ENCODE measurements around the gene GNB5. TPM values are rescaled to one million over a fixed set of nuclear protein-coding genes. Genes with fewer than 3 reads are reported as not detected.

The GNB5 gene
- polyA plus RNA-seq, 10 donors: 4.2 to 9.9 (median 6.8) TPM

DNA sequence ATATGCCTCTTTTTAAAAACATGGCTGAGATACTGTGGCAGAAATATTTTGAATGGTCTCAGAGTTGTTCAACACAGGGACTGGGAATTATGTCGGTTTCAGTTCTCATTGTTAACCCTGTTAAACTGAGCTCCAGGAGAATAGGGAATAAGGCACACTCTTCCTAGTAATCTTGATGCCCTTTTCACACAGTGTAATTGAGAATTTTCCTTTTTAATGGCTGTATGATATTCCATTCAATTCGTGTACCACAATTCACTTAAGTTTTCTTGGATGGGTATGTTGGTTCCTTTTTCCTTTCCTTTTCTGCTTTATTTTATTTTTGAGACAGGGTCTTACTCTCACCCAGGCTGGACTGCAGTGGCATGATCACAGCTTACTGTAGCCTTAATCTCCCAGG is 44.9 kb downstream of the GNB5 start:
- no peak for DNase-seq

DNA sequence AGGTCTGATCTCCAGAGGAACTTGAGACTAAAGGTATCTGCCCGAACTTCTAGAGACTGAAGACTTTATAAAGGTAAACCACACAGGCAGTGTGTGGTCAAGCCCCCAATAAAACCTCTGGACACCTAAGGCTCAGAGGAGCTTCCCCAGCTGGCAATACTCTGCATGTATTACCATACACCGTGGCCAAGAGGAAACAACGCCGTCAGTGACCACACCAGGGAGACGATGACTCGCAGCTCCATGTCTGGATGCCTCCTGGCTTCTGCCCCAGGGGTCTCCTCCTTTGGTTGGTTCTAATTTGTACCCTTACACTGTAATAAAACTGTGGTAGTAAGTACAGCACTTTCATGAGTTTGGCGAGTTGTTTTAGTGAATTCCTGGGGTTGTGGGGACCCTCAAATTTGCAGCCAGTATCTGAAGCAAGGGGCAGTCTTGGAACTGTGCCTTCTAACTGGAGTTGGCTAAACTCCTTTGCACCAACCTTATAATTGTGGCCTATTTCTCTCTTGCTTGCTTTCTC is 46.5 kb downstream of the GNB5 start:
- no peak for DNase-seq

DNA sequence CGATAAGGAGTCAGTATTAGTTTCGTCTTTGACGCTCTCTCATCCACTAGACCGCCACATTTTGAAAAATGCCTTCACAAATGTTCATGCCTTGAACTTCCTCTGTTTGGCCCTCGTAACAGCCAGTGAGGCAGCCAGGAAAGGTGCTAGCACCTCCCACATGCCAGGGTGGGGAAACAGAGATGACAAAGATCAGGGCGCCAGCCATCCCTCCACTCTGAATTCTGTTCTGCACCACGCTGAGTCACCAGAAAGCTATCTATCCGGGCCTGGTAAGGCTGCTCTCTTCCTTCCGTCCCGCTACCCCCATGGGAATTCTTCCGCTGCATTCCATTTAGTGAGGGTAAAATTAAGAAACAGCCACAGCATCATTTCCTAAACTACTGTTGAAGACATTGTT is 47.3 kb downstream of the GNB5 start:
- peak in 1 of 3 donors; percentile 85 for DNase-seq

DNA sequence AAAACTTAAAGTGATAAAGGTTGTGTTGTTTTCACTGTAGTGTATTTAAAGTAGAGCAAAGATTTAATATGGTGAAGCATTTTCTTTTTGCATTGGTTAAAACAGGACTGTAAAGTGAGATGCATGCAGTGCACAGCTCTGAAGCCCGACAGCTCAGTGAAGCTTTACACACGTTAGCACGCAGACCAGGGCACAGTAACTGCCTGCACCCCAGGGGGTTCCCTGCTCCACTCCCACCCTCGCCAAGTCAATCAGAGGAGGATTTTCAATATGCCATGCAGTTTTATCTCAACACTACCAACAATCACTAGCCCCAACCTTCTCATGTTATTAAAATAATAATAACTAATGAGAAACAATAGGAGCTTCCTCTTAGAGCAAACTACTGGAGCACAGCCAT is 50.5 kb downstream of the GNB5 start:
- no peak for DNase-seq

DNA sequence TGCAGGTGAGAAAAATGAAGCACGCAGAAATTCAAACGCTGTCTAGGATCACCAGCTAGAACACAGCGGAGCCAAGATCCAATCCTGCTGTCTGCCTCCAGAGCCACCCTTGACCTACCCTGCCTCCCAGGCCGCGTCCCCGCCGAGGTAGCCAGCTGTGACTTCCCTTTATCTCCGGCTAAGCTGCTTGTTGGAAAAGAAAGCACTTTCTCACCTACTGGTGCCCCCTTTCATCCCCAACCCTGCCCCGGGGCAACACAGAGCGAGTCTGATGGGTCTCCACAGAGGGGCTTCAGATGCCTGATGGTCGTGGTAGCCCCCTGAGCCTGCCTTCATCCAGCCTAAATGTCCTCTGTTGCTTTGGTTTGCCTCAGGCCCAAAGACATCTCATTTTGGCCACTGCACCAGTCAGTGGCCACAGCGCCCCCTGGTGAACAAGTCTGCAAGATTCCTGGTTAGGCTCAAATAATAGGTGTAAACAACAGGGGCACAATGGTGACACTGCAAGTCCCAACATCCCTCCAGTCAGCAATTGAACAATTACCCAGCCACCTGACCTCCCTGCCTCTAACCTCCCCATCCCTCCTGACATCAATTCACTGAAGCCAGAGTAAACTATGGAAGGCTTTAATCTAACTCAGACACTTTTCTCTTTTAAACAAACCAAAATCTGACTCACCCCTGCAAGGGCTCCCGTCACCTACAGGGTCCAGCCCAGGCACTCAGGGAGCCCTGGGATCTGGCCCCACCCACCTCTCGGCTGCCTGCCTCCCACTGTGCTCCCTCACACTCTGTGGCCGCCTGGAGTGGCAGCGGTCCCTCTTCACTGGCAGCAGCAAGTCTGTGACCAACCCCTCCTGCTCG is 51.4 kb downstream of the GNB5 start:
- peak; percentile 47 to 76 (median 67) for DNase-seq

DNA sequence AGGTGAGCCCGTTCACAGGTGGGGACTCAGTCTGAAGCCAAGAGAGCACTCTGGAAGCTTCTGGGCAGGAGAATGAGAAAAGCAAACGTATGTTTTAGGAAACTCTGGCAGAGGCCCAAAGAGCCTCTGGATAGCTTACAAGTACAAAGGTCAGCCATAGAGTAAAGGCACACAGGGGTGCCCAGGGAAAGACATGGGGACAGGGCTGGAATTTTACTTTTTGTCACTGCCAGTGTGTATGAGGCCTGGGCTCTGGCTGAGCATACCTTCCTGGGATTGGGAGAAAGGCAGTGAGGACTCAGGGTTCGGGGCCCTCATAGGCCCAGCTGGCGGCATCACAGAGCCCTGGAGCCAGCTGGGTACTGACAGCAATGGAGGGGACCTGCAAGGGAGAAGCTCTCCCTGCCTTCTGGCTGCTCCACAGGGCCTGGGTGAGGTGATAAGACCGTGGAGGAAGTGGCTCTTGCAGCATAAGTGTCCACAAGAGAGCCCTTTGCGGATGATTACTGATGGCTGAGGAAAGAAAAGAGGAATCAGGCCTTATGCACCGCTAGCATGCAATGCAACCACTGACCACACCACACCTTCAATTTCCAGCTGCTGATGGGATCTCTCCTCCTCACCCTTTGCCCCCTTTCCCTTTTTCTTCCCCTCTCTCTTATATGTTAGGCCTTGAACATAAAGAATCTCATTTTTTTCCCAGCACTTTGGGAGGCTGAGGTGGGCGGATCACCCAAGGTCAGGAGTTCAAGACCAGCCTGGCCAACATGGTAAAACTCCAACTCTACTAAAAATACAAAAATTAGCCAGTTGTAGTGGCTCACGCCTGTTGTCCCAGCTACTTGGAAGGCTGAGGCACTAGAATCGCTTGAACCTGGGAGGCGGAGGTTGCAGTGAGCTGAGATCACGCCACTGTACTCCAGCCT is 53.5 kb downstream of the GNB5 start:
- peak in 1 of 3 donors; percentile 31 for DNase-seq

DNA sequence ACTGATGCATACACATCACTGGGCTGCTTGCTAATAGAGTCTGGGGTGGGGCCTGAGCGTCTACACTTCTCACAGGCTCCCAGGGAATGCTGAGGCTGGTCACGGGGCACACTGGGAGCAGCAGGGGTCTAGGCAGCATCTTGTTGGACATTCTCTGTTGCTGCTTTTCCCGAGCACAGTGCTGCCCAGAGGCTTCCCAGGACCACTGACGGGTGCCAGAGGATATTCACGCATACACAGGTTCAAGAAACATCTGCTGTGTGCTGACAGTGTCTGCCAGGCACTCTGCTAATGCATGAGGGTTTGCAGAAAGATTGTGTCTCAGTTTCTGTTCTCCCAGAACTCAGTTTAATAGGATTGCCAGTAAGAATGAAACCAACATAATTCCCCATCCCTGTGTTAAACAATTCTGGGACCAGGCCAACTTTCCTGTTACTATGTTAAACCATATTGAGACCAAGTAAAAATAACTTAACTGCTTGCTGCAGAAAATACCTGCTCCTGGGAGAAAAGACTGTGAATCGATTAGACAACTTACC is 54.7 kb downstream of the GNB5 start:
- peak in 2 of 3 donors; percentile 58 to 72 for DNase-seq

DNA sequence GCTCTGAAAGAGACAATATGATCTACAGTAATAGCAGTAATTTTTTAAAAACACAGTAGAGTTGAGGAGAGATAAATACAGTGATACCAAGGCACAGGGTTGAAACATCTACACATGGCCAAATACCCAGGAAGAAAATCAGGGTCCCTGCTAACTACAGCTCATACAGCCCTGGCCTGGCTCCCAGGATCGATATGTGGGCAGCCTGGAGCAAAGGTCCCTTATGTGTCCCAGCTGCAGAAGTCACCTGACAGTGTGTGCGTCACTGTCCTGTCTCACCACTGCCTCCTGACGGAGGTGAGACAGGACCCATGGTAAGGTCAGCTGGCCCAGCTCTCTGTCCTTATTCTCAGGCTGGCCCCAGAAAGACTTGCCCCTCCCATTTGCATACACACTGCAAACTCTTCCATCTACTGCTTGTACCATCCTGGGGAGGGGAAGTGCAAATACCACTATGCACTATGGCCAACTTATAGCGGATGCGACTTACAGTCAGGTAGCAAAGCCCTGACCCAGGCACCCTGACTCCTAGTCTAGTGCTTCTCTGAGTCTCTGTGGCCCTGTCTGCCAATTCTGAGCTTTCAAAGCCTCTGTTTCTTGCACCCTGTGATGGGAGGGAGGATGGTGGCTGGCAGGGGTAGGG is 56.6 kb downstream of the GNB5 start:
- DNase-seq: no peak

DNA sequence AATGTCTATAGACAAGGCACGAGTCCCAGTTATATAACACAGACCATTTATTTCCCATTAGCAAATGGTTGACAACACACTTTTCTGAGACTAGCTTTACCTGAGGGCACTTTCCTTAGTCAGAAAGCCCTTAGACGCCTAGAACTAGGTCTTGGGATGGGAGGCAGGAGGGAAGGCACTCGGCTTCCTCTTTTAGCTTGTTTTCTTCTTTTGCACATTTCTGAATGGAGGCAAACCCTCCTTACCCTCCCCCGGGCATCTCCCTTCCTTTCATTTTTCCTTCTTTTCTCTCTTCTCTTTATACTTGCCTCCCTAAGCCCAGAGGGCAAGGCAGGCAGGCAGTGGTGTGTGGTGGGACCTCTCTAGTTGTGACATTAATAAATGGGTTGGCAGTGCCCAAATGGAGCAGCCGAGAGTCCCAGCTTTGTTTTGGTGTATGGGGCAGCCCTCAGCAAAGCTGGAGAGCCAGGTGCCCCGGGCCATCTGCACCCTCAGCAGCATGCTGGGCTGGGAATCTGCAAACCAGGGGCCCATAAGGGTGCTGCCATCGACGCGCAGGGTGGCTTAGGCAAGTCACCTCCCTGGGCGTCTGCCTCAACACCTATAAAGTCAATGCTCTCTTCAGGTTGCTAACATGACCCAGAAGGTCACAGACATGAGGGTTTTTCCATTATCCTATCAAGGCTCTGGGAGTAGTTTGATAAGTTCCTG is 57.5 kb downstream of the GNB5 start:
- DNase-seq: no peak

DNA sequence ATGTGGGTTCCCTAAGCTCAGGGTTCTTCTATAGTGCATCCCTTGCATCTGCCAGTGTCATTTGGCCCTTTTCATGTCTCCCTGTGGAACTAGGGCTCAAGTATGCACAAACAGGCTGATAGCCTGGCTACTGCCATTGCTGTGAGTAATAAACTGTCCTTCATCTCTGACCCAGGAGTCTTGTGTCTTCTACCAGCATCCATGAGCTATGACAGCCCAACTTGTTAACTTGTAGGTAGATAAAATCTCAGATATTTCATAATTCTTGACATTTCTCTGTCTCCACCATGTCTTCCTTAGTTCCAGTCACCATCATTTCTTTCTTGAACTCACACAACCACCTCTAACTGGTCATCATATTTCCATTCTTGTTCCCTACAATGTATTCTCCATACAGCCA is 59.1 kb downstream of the GNB5 start:
- no peak for DNase-seq

DNA sequence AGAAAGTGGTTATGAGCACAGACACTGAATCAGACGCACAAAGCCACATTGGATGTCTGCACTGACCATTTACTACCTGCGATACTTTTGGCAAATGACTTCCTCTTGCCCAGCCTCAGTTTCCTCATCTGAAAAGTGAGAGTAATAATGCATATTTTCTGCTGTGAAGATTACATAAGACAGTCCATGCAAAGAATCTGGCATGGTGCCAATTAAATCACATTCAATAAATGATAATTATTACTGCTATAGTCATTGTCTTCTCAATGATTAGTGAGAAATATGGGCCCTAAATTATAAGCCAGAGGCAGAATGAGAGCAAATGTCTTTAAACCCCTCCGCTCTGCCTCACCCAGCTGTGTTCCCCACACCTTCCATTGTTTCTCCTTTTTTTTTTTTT is 62.6 kb downstream of the GNB5 start:
- no peak for DNase-seq

DNA sequence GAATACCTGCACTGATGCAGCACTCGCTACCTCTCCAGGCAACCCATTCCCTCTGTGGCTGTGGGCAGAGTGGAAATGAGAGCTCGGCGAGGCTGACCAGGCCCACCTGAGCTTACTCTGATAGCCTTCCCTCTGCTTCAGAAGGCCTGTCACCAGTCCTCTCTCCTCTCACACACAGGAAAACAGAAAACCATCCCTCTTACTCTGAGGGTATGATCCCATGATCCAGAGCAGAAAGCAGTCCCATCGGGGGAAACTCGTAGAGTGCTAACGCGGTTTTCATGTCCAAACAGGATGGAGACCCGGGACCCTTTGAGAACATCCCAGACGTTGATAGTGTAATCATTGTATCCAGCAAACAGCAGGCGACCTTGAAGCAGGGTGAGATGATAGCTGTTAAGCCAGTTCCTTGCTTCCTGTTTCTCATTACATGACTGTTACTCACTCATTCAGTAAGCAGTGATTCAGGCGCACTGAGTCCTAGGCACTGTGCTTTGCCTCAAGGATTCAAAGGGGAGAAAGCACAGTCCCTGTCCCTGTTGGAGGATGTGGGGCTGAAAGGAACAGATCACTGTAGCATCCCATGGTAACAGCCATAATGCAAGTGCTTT is 66.8 kb downstream of the GNB5 start:
- DNase-seq: no peak

DNA sequence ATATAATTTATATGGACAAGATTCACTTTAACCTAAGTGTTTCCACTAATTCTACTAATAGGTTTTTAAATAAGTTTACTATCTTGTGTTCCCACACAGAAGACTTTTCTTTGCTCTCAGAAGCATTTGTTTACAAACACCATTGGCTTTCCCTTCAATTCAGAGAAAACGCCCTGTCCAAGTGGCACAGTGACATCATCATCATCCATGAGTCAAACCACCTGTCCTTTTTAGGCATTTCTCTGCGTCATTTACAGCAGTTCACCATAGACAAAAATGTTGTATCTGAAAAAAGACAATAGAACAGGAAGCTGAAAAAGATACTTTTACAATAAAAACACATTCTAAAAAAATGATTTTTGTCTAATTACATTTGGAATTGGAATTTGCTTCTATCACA is 69.3 kb downstream of the GNB5 start:
- DNase-seq: no peak

DNA sequence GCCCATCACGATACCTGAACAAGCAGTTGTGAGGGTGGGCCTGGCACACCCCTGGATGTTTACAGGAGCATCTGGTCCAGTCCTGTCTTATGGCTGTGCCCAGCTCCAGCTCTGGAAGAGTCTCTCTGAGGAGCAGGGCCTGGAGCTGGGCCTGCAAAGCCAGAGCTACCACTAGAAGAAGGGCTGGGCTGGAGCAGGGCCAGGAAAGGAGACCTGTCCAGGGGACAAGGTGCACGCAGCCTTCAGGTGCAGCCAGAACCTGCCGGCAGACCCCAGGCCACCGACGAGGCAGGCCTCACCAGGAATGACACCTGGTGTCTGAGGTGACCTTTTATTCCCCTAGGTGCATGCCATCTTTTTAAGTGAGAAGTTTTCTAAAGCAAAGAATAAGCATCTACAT is 70.2 kb downstream of the GNB5 start:
- DNase-seq: no peak

DNA sequence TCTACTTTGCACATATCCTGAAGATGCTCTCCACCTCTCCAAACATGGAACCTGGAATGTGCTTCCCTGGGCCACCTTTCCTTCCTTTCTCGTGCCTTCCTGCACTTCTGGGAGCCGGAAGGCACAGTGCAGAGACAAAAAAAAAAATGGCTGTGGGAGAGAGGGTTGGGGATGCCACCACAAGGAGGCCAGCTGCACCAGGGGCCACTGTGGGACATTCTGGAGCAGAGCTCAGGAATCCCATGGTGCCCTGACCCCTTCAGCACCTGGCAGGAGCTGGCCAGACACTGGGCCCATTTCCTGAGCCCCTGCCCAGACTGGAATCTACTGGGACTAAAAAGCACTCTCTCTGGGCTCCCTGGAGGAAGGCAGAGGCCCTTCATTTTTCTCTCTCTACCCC is 70.7 kb downstream of the GNB5 start:
- DNase-seq: no peak

DNA sequence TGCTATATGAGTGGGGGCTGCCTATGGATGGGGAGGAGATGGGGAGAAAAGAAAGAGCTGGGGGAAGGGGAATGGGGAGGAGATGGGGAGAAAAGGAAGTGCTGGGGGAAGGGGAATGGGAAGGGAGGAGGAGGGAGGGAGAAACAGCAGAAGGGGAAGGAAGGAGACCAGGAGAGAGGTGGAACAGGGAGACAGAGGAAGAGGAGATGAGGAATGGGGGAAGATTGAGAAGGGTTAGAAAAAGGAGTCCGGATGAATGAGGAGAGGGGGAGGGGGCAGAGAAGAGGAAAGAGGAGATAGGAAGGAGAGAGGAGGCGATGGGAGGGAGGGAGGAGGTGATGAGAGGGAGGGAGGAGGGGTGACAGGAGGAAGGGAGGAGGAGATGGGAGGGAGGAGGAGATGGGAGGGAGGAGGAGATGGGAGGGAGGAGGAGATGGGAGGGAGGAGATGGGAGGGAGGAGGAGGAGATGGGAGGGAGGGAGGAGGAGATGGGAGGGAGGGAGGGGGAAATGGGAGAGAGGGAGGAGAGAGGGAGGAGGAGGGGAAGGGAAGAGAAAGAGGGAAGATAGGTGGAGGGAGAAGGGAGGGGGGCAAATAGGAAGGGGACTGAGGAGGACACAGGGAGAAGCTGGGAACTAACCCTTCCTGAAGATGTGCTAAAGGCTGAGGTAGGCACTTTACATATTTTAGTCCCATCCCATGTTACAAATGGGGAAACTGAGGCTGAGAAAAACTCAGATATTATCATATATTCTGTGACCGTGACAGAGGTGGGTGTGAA is 72.0 kb downstream of the GNB5 start:
- DNase-seq: no peak

DNA sequence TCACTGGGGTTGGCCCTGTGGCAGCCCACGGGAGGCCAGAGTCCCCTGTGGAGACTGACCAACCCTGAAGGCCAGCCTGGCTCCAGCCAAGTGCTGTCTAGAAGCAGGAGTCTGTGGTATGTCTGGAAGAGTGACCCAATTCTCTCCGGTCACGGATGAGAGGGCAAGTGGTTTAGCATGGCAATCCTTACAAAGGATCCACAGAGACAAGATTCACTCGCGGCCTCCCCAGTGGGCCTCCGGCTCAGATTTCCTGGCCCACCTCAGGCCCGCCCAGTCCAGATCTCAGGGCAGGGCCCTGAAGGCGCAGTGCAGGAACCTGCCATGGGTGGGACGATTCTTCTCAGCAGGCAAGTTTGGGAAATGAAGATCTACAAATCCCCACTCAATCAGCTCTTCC is 73.6 kb downstream of the GNB5 start:
- DNase-seq: no peak

DNA sequence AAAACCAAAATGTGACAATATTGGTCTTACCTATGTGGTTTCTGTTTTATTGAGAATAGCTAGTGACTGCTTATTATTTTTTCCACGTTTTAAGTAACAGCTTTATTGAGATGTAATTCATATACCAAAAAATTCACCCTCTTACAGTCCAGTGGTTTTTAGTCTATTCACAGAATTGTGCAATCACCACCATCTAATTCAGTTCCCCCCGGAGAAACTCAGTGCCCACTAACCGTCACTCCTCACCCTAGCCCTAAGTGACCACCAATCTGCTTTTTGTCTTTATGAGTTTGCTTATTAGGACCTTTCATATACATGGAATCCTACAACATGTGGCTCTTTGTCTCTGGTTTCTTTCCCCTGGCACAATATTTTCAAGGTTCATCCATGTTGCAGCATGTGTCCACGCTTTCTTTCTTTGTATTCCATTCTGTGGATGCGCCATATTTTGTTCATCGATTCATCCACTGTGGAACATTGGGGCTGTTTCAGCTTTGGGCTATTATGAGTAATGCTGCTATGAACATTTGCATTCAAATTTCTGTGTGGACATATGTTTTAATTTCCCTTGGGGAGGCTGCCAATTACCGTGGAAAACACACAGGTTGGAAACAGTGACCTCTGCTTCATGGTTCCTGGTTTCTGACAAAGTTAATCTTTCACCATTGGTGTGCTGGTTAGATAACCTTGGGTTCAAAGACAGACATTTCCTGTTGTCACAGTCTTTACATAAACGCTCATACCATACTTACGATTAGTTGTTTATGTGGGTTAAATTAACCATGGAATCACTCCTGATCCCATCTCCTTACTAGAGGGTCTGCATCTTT is 75.4 kb downstream of the GNB5 start:
- DNase-seq: no peak
